ENCODE measurements around the gene RBFOX1.

Gene RBFOX1

DNA sequence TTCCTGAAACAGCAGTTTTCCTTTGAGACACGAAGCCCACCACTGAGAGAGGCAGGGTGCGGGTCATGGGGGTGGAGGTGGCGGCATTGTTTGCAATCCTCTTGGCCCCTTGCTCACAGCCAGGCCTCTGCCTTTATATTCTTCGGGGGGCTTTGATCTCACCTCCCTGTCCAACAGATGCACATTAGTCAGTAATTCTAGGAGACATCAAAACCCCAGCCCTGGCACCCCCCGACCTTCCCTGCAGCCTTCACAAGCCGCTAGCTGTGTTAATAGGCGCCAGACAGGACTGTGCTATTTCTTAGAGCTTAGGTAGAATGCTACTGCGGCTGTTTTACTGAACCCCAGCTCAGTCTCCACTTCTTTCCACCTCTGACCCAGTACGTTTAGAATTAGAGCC, 212.6 kb downstream of the RBFOX1 start:
- DNase-seq = no peak

GRCh38 chr16:7546948-7547347, 214.3 kb downstream of the RBFOX1 start:
- DNase-seq = no peak

GRCh38 chr16:7547736-7548135, 215.1 kb downstream of the RBFOX1 start:
- DNase-seq = no peak

- DNase-seq = no peak
These were observed 216.2 kb downstream of the RBFOX1 start for GRCh38 chr16:7548796-7549318.

DNA sequence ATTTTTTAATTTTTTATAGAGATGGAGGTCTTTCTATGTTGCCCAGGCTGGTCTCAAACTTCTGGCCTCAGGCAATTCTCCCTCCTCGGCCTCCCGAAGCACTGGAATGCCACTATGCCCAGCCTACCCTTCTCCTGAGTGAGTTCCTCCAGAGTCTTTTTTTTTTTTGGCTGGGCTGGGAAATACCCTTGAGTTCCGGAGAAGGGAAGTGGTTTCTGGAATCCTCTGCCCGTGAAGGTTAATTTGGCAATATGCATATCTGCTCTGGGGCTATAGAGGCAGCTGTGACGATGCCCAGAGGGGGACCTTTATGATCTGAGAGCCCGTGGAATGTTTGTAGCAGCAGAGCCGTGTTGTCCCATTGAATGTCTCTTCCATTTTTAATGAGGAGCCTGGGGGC, 217.5 kb downstream of the RBFOX1 start:
- no peak for DNase-seq

DNA sequence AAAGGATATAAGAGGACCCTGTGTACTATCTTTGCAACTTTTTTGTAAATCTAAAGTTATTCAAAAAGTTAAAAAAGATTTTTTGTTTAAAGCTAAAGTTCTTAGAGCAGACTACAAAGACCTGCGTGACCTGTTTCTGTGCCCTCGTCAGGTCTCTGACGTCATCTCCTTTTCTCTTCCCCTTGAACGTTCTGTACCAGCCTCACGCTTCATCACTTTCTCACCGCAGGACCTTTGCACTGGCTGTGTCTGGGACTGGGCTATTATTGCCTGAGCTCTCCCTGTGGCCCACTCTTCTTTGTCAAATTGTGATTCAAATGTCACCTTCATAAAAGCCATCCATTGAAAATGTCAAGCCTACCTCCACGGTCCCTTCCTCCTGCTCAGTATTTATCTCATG, 222.8 kb downstream of the RBFOX1 start:
- no peak for DNase-seq

- DNase-seq = no peak
These were observed 229.3 kb downstream of the RBFOX1 start for GRCh38 chr16:7561908-7562405.

DNA sequence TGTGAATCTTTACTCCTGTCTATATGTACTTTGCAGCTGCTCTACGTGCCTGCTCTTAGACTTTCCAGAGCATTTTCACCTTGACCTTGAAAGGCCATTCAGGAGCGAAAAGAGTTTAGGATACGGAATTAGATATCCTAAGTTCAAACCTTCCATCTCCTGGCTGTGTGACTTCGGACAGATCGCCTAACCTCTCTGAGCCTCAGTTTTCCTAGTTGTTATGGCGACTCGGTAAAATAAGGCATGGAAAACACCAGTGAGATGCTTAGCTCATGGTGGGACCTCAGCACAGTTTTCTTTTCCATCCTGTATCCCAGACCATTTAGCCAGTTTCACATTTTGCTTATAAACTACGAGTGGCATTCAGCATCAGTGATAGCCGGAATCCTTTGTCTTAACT, 233.7 kb downstream of the RBFOX1 start:
- DNase-seq = no peak

GRCh38 chr16:7571366-7571765, 238.7 kb downstream of the RBFOX1 start:
- no peak for DNase-seq

- DNase-seq = no peak
These were observed 244.9 kb downstream of the RBFOX1 start for GRCh38 chr16:7577588-7577987.

GRCh38 chr16:7579454-7579853, 246.8 kb downstream of the RBFOX1 start:
- DNase-seq = no peak

GRCh38 chr16:7581175-7581574, 248.5 kb downstream of the RBFOX1 start:
- DNase-seq = no peak

DNA sequence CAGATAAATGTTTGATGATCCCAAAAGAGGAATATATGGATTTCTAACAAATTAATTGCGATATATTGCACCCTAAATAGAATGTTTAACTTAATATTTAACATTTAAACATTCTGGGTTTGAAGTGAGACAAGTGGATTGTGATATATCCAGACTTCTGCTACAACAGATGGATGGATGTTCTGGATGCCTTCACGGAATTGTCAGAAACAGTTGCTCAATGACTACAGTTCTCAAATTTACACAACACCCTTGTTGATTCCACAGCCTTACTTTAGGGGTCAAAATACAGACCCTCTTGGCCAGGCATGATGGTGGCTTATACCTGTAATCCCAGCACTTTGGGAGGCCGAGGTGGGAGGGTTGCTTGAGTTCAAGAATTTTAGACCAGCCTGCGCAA, 250.8 kb downstream of the RBFOX1 start:
- DNase-seq = no peak

DNA sequence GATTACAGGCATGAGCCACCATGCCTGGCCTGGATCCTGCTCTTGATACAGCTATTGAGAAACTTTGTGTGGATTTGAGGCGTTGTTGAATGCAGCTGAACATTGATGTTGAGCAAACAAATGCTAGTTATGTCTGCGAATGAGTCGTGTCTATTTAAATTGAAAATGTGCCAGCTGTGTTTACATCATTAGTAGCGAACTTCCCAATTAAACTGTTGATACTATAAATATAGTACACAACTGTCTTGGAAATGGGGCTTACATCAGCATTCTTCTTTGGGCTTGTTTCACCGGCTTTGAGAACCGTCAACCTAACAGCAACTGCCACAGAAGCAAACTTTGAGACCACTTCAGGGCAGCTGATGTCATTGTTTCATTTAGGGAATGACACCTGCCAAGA, 251.9 kb downstream of the RBFOX1 start:
- no peak for DNase-seq

- no peak for DNase-seq
These were observed 253.1 kb downstream of the RBFOX1 start for GRCh38 chr16:7585705-7586104.

DNA sequence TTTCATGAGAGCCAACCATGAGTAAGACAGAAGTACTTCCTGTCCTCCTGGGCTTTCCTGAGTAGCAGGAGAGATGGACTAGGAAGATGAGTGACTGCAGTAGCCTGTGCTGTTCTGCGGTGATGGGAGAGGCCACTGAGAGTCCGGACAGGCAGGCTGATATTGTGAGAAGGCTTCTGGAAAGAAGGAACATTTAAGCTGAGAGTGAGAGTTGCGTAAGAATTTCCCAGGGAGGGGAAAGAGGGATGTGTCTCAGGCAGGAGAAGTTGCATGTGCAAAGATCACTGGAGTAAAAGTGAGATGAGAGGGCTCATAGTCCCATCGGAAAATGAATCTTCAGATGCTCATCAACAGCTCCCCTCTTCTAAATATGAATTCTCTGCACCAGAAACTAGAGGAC, 258.3 kb downstream of the RBFOX1 start:
- DNase-seq = no peak

DNA sequence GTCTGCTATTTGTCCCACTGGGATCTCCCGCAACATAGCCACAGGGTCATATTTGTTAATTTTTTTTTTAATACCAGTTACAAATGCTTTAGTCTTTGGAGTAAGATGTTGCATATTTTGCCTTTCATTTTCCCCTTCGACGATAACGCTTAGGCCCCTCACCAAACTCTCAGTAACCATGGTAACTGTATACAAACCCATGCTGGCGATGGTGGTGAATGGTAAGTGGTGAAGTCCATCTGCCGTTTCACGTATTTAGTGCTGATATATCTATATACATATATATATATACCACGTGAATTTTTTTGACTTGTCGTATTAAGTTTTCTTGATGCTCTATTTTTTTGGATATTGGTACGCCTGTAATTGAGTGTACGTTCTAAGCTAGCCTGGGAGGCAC, 263.7 kb downstream of the RBFOX1 start:
- no peak for DNase-seq

- DNase-seq = no peak
These were observed 265.0 kb downstream of the RBFOX1 start for GRCh38 chr16:7597677-7598076.

GRCh38 chr16:7601100-7601499, 268.5 kb downstream of the RBFOX1 start:
- no peak for DNase-seq

DNA sequence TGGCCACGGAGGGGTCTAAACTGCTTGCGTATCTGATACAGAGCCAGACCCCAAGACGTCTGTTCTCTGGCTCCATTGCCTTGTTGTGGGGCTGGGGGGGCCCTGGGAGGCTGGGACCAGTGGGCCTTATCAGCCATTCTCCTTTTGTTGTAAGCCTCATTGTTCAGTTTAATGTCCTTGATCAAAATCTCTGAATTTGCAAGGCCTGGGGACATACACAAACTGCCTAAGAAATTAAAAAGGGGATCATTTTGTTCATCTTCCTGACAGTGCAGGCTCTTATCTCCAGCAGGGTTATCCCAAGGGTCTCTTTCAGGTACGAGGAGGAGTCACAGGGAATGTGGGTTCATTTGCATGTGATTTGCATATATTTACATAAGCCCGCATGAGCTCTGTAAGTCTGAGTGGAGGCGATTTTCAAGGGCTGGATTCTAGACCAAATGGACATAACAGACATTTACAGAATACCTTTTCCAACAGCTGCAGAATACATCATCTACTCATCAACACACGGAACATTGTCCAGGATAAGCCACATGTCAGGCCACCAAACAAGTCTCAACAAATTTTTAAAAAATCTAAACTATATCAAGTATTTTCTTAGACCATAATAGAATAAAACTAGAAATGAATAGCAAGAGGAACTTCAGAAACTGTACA, 269.8 kb downstream of the RBFOX1 start:
- no peak for DNase-seq

DNA sequence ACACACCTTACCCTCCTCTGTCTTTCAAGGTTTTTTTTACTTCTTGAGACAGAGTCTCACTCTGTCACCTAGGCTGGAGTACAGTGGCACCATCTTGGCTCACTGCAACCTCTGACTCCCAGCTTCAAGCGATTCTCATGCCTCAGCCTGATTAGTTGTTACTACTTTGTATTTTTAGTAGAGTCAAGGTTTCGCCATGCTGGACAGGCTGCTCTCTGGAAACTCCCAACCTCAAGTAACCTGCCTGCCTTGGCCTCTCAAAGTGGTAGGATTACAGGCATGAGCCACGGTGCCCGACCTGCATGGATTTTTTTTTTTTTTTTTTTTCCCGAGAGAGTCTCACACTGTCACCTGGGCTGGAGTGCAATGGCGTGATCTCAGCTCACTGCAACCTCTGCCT, 273.2 kb downstream of the RBFOX1 start:
- DNase-seq = no peak

DNA sequence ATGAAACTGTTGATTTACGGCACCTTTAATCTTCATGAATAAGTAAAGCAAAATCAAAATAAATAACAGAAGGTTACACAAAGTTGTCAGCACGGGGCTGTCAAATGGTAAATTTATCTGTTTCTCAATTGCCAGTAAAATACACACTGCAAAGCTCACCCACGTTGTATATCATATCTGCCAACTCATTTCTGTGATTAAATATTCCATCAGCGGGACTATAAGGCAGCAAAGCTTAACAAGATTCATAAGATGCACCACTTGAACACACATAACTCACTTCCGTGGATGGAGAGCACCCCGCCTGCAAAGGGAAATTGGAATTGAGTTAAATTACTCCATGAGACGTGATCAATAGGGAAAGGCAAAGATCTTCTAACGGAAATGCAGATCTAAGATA, 280.0 kb downstream of the RBFOX1 start:
- no peak for DNase-seq

DNA sequence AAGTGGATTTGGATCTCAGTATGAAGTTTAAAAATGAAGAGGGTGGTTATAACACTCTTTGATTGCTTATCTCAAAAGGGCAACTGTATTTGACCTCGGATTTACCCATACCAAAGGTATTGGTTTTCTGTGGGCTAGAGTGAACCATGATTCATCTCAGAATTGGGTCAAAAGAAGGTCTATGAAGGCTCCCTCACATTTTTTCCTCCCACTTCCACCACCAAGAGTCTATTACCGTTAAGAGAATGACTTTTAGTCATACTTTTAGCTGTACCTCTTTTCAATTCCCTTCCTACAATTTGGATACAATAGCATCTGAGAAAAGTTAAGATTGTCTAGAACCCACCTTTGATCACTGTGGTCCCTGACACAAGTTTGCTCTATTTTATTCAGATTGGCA, 280.9 kb downstream of the RBFOX1 start:
- DNase-seq = no peak

- DNase-seq = no peak
These were observed 281.6 kb downstream of the RBFOX1 start for GRCh38 chr16:7614021-7614795.
